GM12878 (cell line): ENCODE data around the gene CAMP. TPM values are rescaled to one million over a fixed set of nuclear protein-coding genes. Genes with fewer than 3 reads are reported as not detected.

ENCODE experiments used
- ATAC-seq: fragments of 200-7000 bp; cut with Tn5 transposase; 3 replicates; pipeline ENCODE4 v1.9.1; 2020; ENCODE audit warnings: mild to moderate bottlenecking, moderate library complexity
- BruUV-seq: library from RNA; stranded (reverse); fragments of 400-500 nt; replicated peaks from 2 replicates; lab custom pipeline; 2021; lab: Mats Ljungman, UMichigan
- CTCF ChIA-PET: fragments of 300-600 bp; sonication (Branson Sonifier 250); formaldehyde crosslinking; extraction: SDS; loops from one replicate; lab custom pipeline; 2021; ENCODE audit warnings: inconsistent platforms; lab: Yijun Ruan, JAX
- POLR2A ChIA-PET: fragments of 350-600 bp; formaldehyde crosslinking; extraction: SDS; loops from one replicate; lab custom pipeline; 2021; ENCODE audit warnings: inconsistent platforms; lab: Charles Lee
- RAD21 ChIA-PET: fragments of 300-600 bp; sonication (Branson Sonifier 250); formaldehyde crosslinking; loops from one replicate; lab custom pipeline; 2023; ENCODE audit warnings: antibody characterized with exemption; ENCODE audit not compliant: unreplicated experiment; lab: Charles Lee
- SMC1A ChIA-PET: fragments of 300-600 bp; sonication (Branson Sonifier 250); formaldehyde crosslinking; loops from one replicate; lab custom pipeline; 2023; ENCODE audit not compliant: unreplicated experiment, uncharacterized antibody; lab: Charles Lee
- DNase-seq: peaks from one replicate; pipeline ENCODE4 v3.0.0-alpha.2; 2011; ENCODE audit warnings: low read depth, low spot score
- FAIRE-seq: peaks from 3 replicates; lab custom pipeline; 2011; peaks lifted over from hg19 to GRCh38; lab: Jason Lieb, UNC
- H2AFZ ChIP-seq: 2 replicates; pipeline ENCODE4 v1.6.0; 2011; ENCODE audit warnings: low read depth, low read length, control low read depth; ENCODE audit not compliant: control insufficient read depth
- H3K27ac ChIP-seq: 2 replicates; pipeline ENCODE4 v1.5.1; 2011; ENCODE audit warnings: control low read depth; ENCODE audit not compliant: control insufficient read depth, insufficient read depth
- H3K27me3 ChIP-seq, 2 experiments: replicated peaks in 1 of 2; 2 replicates each; pipeline versions ENCODE4 v1.6.0 to v1.6.1; 2011; ENCODE audit warnings: low read length in 1 of 2; ENCODE audit not compliant: control insufficient read depth in 2 of 2, insufficient read depth in 2 of 2
- H3K36me3 ChIP-seq, 2 experiments: 2 replicates each; pipeline ENCODE4 v1.5.1; 2011; ENCODE audit warnings: low read length in 1 of 2; ENCODE audit not compliant: control insufficient read depth in 2 of 2, insufficient read depth in 2 of 2
- H3K4me1 ChIP-seq: 2 replicates; pipeline ENCODE4 v1.6.1; 2011; ENCODE audit warnings: mild to moderate bottlenecking, low read length, moderate library complexity, mixed read lengths; ENCODE audit not compliant: control insufficient read depth, insufficient read depth
- H3K4me2 ChIP-seq: 2 replicates; pipeline ENCODE4 v1.6.0; 2011; ENCODE audit warnings: control low read depth; ENCODE audit not compliant: control insufficient read depth, insufficient read depth
- H3K4me3 ChIP-seq: fragments of 200-600 bp; sonication (generic); 2 replicates; pipeline ENCODE4 v1.5.1; 2016
- H3K79me2 ChIP-seq: 2 replicates; pipeline ENCODE4 v1.6.0; 2011; ENCODE audit warnings: low read length; ENCODE audit not compliant: control insufficient read depth, insufficient read depth
- H3K9ac ChIP-seq: 2 replicates; pipeline ENCODE4 v1.8.0; 2011; ENCODE audit warnings: low read length, control low read depth, mixed read lengths; ENCODE audit not compliant: control insufficient read depth, insufficient read depth
- H3K9me3 ChIP-seq: replicated peaks from 3 replicates; pipeline ENCODE4 v1.5.1; 2011; ENCODE audit warnings: mild to moderate bottlenecking, low read length; ENCODE audit not compliant: control insufficient read depth, insufficient read depth
- H4K20me1 ChIP-seq: 2 replicates; pipeline ENCODE4 v1.6.0; 2011; ENCODE audit not compliant: control insufficient read depth, insufficient read depth
- ATF2 ChIP-seq: IDR thresholded peaks from 2 replicates; pipeline ENCODE4 v1.6.1; 2012; ENCODE audit warnings: low read length, inconsistent platforms
- CHD4 ChIP-seq: fragments of 200-600 bp; sonication (generic); IDR thresholded peaks from 2 replicates; pipeline ENCODE4 v1.6.1; 2016; ENCODE audit warnings: mild to moderate bottlenecking
- CREB1 ChIP-seq: IDR thresholded peaks from 2 replicates; pipeline ENCODE4 v1.6.1; 2012; ENCODE audit warnings: low read depth, mild to moderate bottlenecking, inconsistent platforms
- FOXK2 ChIP-seq: fragments of 450-650 bp; IDR thresholded peaks from 2 replicates; pipeline ENCODE4 v1.6.1; 2017; ENCODE audit warnings: mild to moderate bottlenecking, moderate library complexity
- HDAC2 ChIP-seq: fragments of 200-600 bp; sonication (generic); IDR thresholded peaks from 2 replicates; pipeline ENCODE4 v1.6.1; 2017
- LARP7 ChIP-seq: fragments of 450-650 bp; IDR thresholded peaks from 2 replicates; pipeline ENCODE4 v1.6.1; 2017; ENCODE audit warnings: mild to moderate bottlenecking
- MEF2B ChIP-seq: fragments of 450-650 bp; IDR thresholded peaks from 2 replicates; pipeline ENCODE4 v1.6.1; 2018; ENCODE audit warnings: mild to moderate bottlenecking, moderate library complexity; ENCODE audit not compliant: partially characterized antibody, poor library complexity, severe bottlenecking
- MYC ChIP-seq: IDR thresholded peaks from 2 replicates; pipeline ENCODE4 v1.6.1; 2011; ENCODE audit warnings: mild to moderate bottlenecking, low read length, moderate library complexity, inconsistent platforms; ENCODE audit not compliant: insufficient read depth, insufficient replicate concordance, insufficient read length, severe bottlenecking
- TBL1XR1 ChIP-seq: IDR thresholded peaks from 2 replicates; pipeline ENCODE4 v1.6.1; 2012; ENCODE audit warnings: low read depth, low read length, improper control_type of control experiment
- USF2 ChIP-seq: IDR thresholded peaks from 2 replicates; pipeline ENCODE4 v1.6.1; 2011; ENCODE audit warnings: low read depth, low read length, improper control_type of control experiment, borderline replicate concordance
- ZBED1 ChIP-seq: IDR thresholded peaks from 2 replicates; pipeline ENCODE4 v1.6.1; 2016; ENCODE audit warnings: borderline replicate concordance
- ZNF207 ChIP-seq: fragments of 450-650 bp; IDR thresholded peaks from 2 replicates; pipeline ENCODE4 v1.6.1; 2014; ENCODE audit warnings: antibody characterized with exemption, mild to moderate bottlenecking, borderline replicate concordance
- ZNF384 ChIP-seq: IDR thresholded peaks from 2 replicates; pipeline ENCODE4 v1.6.1; 2012; ENCODE audit warnings: low read depth, mild to moderate bottlenecking, low read length, improper control_type of control experiment, borderline replicate concordance
- WGBS: methylation state at CpG from one replicate; pipeline ENCODE4 v1.1.6; 2016; ENCODE audit warnings: low lambda C conversion rate; ENCODE audit not compliant: insufficient replicate concordance, insufficient coverage; ENCODE audit errors: missing lambda C conversion rate; 5-methylcytosine and 5-hydroxymethylcytosine counted together
- in situ Hi-C: fragments of 300-500 bp; cut with MboI; formaldehyde crosslinking; loops from 9 replicates; pipeline ENCODE4 v1.14.3; 2018; ENCODE audit warnings: mixed read lengths
- intact Hi-C: fragments of 100-400 bp; cut with micrococcal nuclease; formaldehyde crosslinking; loops from one replicate; pipeline ENCODE4 v1.14.2; 2022; ENCODE audit not compliant: unreplicated experiment
- polyA plus RNA-seq, 11 experiments: library from polyadenylated mRNA; depleted of rRNA in 4 of 11; unstranded in 6 of 11; stranded (reverse) in 5 of 11; fragments of >200 nt; fragmentation: Nextera tagmentation in 4 of 11; fragmentation: Illumina TruSeq in 1 of 11; extraction: Ambion mirVana in 4 of 11; extraction: Trizol in 1 of 11; gene quantifications; 1 replicate in 1 of 11; 2 replicates in 10 of 11; pipeline versions ENCODE4 v1.2.1 to v1.2.3, GENCODE V29; 2011 to 2016; ENCODE audit warnings: inconsistent platforms in 2 of 11, missing spikeins in 2 of 11, low read depth in 1 of 11
- total RNA-seq, 4 experiments: library from RNA; depleted of rRNA in 3 of 4; stranded (reverse); fragments of >200 nt in 3 of 4; fragmentation: Illumina TruSeq in 1 of 4; extraction: Trizol in 1 of 4; gene quantifications; 2 replicates each; pipeline versions ENCODE4 v1.2.1 to v1.2.3, GENCODE V29; 2013 to 2021
- TF ChIP-seq, protein P1 (sequence below): fragments of 150-350 bp; IDR thresholded peaks from 2 replicates; pipeline ENCODE4 v1.6.1; 2016; ENCODE audit warnings: low read depth, low read length

Gene CAMP
- total and polyA plus RNA-seq, 10 of the 15 experiments (the other 5 are each of a cell fraction or from before 2014, with no cell fraction given): 0.76 to 34.3 (median 7.6) TPM

GRCh38 chr3:48202632-48203031 lies 20.7 kb upstream of the CAMP start:
- in situ Hi-C loops: no loop called here
- Histone ChIP-seq H3K9me3 (no peaks in the 10 kb centered on the region), H3K4me3 (no peak overlapping the region), H3K4me1 (no peaks in the 10 kb centered on the region), H3K27ac (no peak overlapping the region), H3K9ac (no peak overlapping the region), H2AFZ (no peak overlapping the region), H3K79me2 (no peaks in the 10 kb centered on the region), H4K20me1 (no peaks in the 10 kb centered on the region), H3K4me2 (no peak overlapping the region), H3K36me3 (no peaks in the 10 kb centered on the region), H3K27me3 (no peaks in the 10 kb centered on the region; a peak in 1 of 4 replicates)
- CTCF ChIA-PET: no interaction called here
- TF ChIP-seq MEF2B (no peak), ATF2 (no peak), ZNF384 (no peak)
- POLR2A ChIA-PET: no interaction called here
- WGBS: 76% methylated on average over 6 of the region's 6 CpGs
- RAD21 ChIA-PET: no interaction called here
- no peak for FAIRE-seq
- no peak for ATAC-seq
- intact Hi-C loops: no loop called here
- no peak for DNase-seq
- no TSS peak for BruUV-seq
- SMC1A ChIA-PET: no interaction called here

DNA sequence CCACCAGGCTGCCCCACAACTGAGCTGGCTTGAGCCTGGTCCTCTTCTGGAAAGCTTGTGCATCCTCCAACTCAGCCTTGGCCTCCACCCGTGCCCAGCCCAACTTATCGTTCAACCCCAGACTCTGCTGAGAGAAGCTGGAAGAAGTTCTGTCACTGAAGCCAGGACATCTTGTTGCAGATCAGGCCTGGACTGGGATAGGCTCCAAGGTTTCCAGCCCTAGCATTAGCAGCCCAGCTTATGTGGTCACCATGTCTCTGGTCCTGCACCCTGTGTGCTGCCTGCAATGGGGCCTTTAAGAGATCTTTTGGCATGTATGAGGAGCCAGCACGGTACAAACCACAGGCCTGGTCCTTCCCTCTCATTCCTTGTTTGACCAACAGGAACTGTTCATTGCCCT lies 15.2 kb upstream of the CAMP start:
- Histone ChIP-seq H3K4me1 (no peaks in the 10 kb centered on the region), H3K27me3 (no peaks in the 10 kb centered on the region; a peak in 1 of 4 replicates), H2AFZ (no peak overlapping the region), H3K27ac (no peak overlapping the region), H3K4me3 (no peak overlapping the region), H3K9me3 (no peaks in the 10 kb centered on the region), H3K79me2 (no peaks in the 10 kb centered on the region), H3K36me3 (no peaks in the 10 kb centered on the region), H4K20me1 (no peaks in the 10 kb centered on the region), H3K4me2 (no peak overlapping the region), H3K9ac (no peak overlapping the region)
- ChIA-PET RAD21 (no interaction called here), SMC1A (no interaction called here), POLR2A (no interaction called here), CTCF (interaction anchor here (2.1 to 3.2 kb wide), 2 partner anchors 14 to 228 kb away, joined by 5 to 9 read pairs; no protein-coding TSS in a partner anchor)
- WGBS: 64% methylated on average over 3 of the region's 3 CpGs
- intact Hi-C loops: no loop called here
- ATAC-seq (no peak), FAIRE-seq (no peak), DNase-seq (no peak)
- no TSS peak for BruUV-seq
- in situ Hi-C loops: no loop called here
- TF ChIP-seq CREB1 (no peak), MYC (no peak), USF2 (no peak), LARP7 (no peak), TBL1XR1 (no peak), FOXK2 (no peak), ZNF207 (no peak), ZBED1 (no peak), CHD4 (no peak), HDAC2 (no peak)
- TF ChIP-seq, protein P1, sequence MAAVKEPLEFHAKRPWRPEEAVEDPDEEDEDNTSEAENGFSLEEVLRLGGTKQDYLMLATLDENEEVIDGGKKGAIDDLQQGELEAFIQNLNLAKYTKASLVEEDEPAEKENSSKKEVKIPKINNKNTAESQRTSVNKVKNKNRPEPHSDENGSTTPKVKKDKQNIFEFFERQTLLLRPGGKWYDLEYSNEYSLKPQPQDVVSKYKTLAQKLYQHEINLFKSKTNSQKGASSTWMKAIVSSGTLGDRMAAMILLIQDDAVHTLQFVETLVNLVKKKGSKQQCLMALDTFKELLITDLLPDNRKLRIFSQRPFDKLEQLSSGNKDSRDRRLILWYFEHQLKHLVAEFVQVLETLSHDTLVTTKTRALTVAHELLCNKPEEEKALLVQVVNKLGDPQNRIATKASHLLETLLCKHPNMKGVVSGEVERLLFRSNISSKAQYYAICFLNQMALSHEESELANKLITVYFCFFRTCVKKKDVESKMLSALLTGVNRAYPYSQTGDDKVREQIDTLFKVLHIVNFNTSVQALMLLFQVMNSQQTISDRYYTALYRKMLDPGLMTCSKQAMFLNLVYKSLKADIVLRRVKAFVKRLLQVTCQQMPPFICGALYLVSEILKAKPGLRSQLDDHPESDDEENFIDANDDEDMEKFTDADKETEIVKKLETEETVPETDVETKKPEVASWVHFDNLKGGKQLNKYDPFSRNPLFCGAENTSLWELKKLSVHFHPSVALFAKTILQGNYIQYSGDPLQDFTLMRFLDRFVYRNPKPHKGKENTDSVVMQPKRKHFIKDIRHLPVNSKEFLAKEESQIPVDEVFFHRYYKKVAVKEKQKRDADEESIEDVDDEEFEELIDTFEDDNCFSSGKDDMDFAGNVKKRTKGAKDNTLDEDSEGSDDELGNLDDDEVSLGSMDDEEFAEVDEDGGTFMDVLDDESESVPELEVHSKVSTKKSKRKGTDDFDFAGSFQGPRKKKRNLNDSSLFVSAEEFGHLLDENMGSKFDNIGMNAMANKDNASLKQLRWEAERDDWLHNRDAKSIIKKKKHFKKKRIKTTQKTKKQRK: no peak
